ENCODE data around the gene COL28A1. TPM values are rescaled to one million over a fixed set of nuclear protein-coding genes. Genes with fewer than 3 reads are reported as not detected.

COL28A1 gene
- total and polyA plus RNA-seq, 2 of the 13 experiments (the other 11 are each of a cell fraction or from before 2014, with no cell fraction given): 0.07 to 0.15 TPM

GRCh38 chr7:7564323-7564780 lies 28.7 kb upstream of the COL28A1 start:
- Histone ChIP-seq H3K36me3 (replicated peaks in 1 of 2; ENCODE audit: control insufficient read depth in 1 of 2, insufficient read depth in 2 of 2, low read length in 2 of 2) (no peaks in the 10 kb centered on the region), H3K9me3 (ENCODE audit: low read length) (no peaks in the 10 kb centered on the region), H3K9ac (ENCODE audit: insufficient read depth, low read depth, low read length) (no peak overlapping the region), H4K20me1 (ENCODE audit: insufficient read depth, low read length) (no peaks in the 10 kb centered on the region), H3K4me3 (replicated peaks in 1 of 3; ENCODE audit: insufficient read depth in 1 of 3, low read depth in 2 of 3, low read length in 3 of 3) (no peak overlapping the region), H2AFZ (ENCODE audit: low read length) (no peak overlapping the region), H3K27me3 (ENCODE audit: control insufficient read depth in 1 of 2, insufficient read depth in 2 of 2, low read length in 2 of 2) (no peaks in the 10 kb centered on the region), H3K27ac (ENCODE audit: extremely low read length, insufficient read depth, low read length) (no peak overlapping the region), H3K4me2 (ENCODE audit: low read depth, low read length) (no peak overlapping the region), H3K4me1 (ENCODE audit: insufficient read depth, low read length) (peaks cover 34% of the 10 kb centered on the region), H3K79me2 (ENCODE audit: insufficient read depth, low read length) (peaks cover 18% of the 10 kb centered on the region)
- no TSS peak for BruUV-seq (replicated peaks)
- DNase-seq (ENCODE audit: low spot score): no peak
- ChIA-PET CTCF (ENCODE audit: low intra/inter-chr PET ratio, low total read pairs) (no interaction called here), POLR2A (interaction anchor here (1.3 kb wide), 1 partner anchor 76 kb away, joined by 3 read pairs; the partner anchor contains the start of gene UMAD1)
- WGBS (ENCODE audit: low lambda C conversion rate): 44% methylated on average over 3 of the region's 3 CpGs
- FAIRE-seq: no peak
- in situ Hi-C loops (cut with HindIII; ENCODE audit: extremely low pct_ligation_motif_present, low pct_unique_long_range_greater_than_20kb) (no loop called here), intact Hi-C loops (cut with micrococcal nuclease; ENCODE audit: unreplicated experiment) (no loop called here)
- ATAC-seq: no peak
- no peak for TF ChIP-seq RFX1 (IDR thresholded peaks at IDR 0.05)
- no peak for TF ChIP-seq ZFP1 (CRISPR knock-in tag; IDR thresholded peaks at IDR 0.05)
- no peak for TF ChIP-seq HNRNPL (IDR thresholded peaks at IDR 0.05; ENCODE audit: low read depth, low read length)
- TF ChIP-seq, protein P1, sequence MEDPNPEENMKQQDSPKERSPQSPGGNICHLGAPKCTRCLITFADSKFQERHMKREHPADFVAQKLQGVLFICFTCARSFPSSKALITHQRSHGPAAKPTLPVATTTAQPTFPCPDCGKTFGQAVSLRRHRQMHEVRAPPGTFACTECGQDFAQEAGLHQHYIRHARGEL (CRISPR knock-in tag; IDR thresholded peaks at IDR 0.05): no peak
- no peak for TF ChIP-seq ZNF788 (CRISPR knock-in tag; IDR thresholded peaks at IDR 0.05; ENCODE audit: borderline replicate concordance)

DNA sequence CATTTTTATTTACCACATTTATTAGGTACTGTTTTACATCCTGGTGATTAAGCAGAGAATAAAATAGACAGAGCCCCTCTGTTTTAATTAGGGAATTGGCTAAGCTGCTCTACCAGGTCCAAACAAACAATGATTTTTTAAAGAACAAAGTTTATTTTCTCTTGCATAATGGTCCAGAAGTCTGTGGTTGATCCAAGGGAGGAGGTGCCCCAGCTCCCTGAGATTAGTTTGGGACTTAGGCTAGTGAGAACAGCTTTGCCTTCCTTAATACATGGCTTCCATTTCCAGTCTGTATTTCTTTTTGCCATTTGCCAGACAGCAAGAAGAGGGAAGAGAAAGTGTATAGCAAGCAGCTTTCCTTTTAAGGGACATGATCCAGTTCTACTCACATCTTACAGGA lies 28.1 kb upstream of the COL28A1 start:
- Histone ChIP-seq H3K9ac (ENCODE audit: insufficient read depth, low read depth, low read length) (no peak overlapping the region), H2AFZ (ENCODE audit: low read length) (no peak overlapping the region), H3K4me2 (ENCODE audit: low read depth, low read length) (no peak overlapping the region), H3K79me2 (ENCODE audit: insufficient read depth, low read length) (peaks cover 13% of the 10 kb centered on the region), H3K36me3 (replicated peaks in 1 of 2; ENCODE audit: control insufficient read depth in 1 of 2, insufficient read depth in 2 of 2, low read length in 2 of 2) (no peaks in the 10 kb centered on the region), H3K9me3 (ENCODE audit: low read length) (no peaks in the 10 kb centered on the region), H3K4me1 (ENCODE audit: insufficient read depth, low read length) (peaks cover 28% of the 10 kb centered on the region), H3K27ac (ENCODE audit: extremely low read length, insufficient read depth, low read length) (no peak overlapping the region), H3K27me3 (ENCODE audit: control insufficient read depth in 1 of 2, insufficient read depth in 2 of 2, low read length in 2 of 2) (no peaks in the 10 kb centered on the region), H3K4me3 (replicated peaks in 1 of 3; ENCODE audit: insufficient read depth in 1 of 3, low read depth in 2 of 3, low read length in 3 of 3) (no peak overlapping the region), H4K20me1 (ENCODE audit: insufficient read depth, low read length) (no peaks in the 10 kb centered on the region)
- intact Hi-C loops (cut with micrococcal nuclease; ENCODE audit: unreplicated experiment): no loop called here
- ATAC-seq: no peak
- ChIA-PET CTCF (ENCODE audit: low intra/inter-chr PET ratio, low total read pairs) (no interaction called here), POLR2A (no interaction called here)
- BruUV-seq (replicated peaks): no TSS peak
- no peak for FAIRE-seq
- in situ Hi-C loops (cut with HindIII; ENCODE audit: extremely low pct_ligation_motif_present, low pct_unique_long_range_greater_than_20kb): no loop called here
- DNase-seq (ENCODE audit: low spot score): no peak
- TF ChIP-seq, protein P2, sequence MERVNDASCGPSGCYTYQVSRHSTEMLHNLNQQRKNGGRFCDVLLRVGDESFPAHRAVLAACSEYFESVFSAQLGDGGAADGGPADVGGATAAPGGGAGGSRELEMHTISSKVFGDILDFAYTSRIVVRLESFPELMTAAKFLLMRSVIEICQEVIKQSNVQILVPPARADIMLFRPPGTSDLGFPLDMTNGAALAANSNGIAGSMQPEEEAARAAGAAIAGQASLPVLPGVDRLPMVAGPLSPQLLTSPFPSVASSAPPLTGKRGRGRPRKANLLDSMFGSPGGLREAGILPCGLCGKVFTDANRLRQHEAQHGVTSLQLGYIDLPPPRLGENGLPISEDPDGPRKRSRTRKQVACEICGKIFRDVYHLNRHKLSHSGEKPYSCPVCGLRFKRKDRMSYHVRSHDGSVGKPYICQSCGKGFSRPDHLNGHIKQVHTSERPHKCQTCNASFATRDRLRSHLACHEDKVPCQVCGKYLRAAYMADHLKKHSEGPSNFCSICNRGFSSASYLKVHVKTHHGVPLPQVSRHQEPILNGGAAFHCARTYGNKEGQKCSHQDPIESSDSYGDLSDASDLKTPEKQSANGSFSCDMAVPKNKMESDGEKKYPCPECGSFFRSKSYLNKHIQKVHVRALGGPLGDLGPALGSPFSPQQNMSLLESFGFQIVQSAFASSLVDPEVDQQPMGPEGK (CRISPR knock-in tag; IDR thresholded peaks at IDR 0.05): no peak
- TF ChIP-seq FOSL1 (CRISPR knock-in tag; IDR thresholded peaks at IDR 0.05; ENCODE audit: borderline replicate concordance): no peak
- no peak for TF ChIP-seq YEATS2 (CRISPR knock-in tag; IDR thresholded peaks at IDR 0.05; ENCODE audit: borderline replicate concordance)
- no peak for TF ChIP-seq ZIK1 (CRISPR knock-in tag; IDR thresholded peaks at IDR 0.05; ENCODE audit: borderline replicate concordance, low read depth)
- TF ChIP-seq PHF20 (CRISPR knock-in tag; IDR thresholded peaks at IDR 0.05): no peak
- TF ChIP-seq, protein P3, sequence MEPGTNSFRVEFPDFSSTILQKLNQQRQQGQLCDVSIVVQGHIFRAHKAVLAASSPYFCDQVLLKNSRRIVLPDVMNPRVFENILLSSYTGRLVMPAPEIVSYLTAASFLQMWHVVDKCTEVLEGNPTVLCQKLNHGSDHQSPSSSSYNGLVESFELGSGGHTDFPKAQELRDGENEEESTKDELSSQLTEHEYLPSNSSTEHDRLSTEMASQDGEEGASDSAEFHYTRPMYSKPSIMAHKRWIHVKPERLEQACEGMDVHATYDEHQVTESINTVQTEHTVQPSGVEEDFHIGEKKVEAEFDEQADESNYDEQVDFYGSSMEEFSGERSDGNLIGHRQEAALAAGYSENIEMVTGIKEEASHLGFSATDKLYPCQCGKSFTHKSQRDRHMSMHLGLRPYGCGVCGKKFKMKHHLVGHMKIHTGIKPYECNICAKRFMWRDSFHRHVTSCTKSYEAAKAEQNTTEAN (CRISPR knock-in tag; conservative IDR thresholded peaks at IDR 0.05): no peak
- TF ChIP-seq, protein P4, sequence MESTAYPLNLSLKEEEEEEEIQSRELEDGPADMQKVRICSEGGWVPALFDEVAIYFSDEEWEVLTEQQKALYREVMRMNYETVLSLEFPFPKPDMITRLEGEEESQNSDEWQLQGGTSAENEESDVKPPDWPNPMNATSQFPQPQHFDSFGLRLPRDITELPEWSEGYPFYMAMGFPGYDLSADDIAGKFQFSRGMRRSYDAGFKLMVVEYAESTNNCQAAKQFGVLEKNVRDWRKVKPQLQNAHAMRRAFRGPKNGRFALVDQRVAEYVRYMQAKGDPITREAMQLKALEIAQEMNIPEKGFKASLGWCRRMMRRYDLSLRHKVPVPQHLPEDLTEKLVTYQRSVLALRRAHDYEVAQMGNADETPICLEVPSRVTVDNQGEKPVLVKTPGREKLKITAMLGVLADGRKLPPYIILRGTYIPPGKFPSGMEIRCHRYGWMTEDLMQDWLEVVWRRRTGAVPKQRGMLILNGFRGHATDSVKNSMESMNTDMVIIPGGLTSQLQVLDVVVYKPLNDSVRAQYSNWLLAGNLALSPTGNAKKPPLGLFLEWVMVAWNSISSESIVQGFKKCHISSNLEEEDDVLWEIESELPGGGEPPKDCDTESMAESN (CRISPR knock-in tag; conservative IDR thresholded peaks at IDR 0.05): no peak
- TF ChIP-seq ZNF781 (CRISPR knock-in tag; IDR thresholded peaks at IDR 0.05; ENCODE audit: borderline replicate concordance, not compliant biosample characterization): no peak

All from HepG2 (cell line).